Endothelial cell (in vitro differentiated cells): Measurements from ENCODE around the gene LSM14B. TPM values are rescaled to one million over a fixed set of nuclear protein-coding genes. Genes with fewer than 3 reads are reported as not detected.
A peak's percentile ranks its signal among the peaks of the same experiment; 100 is the strongest.

Source experiments
- DNase-seq: peaks from one replicate; pipeline ENCODE4 v3.0.0; 2021; ENCODE audit warnings: low spot score
- H3K27ac Mint-ChIP-seq: one replicate; pipeline ENCODE4 v1.8.0; 2021; ENCODE audit warnings: mixed read lengths, inconsistent platforms; ENCODE audit not compliant: unreplicated experiment
- H3K27me3 Mint-ChIP-seq: one replicate; pipeline ENCODE4 v1.8.0; 2021; ENCODE audit warnings: mild to moderate bottlenecking, moderate library complexity, mixed read lengths, inconsistent platforms; ENCODE audit not compliant: unreplicated experiment
- H3K36me3 Mint-ChIP-seq: one replicate; pipeline ENCODE4 v1.8.0; 2021; ENCODE audit warnings: mild to moderate bottlenecking, low read depth, mixed read lengths, inconsistent platforms; ENCODE audit not compliant: unreplicated experiment
- H3K4me1 Mint-ChIP-seq: one replicate; pipeline ENCODE4 v1.8.0; 2021; ENCODE audit warnings: mild to moderate bottlenecking, mixed read lengths, inconsistent platforms; ENCODE audit not compliant: unreplicated experiment
- H3K4me3 Mint-ChIP-seq: one replicate; pipeline ENCODE4 v1.8.0; 2021; ENCODE audit warnings: mild to moderate bottlenecking, mixed read lengths, inconsistent platforms; ENCODE audit not compliant: unreplicated experiment
- H3K9me3 Mint-ChIP-seq: one replicate; pipeline ENCODE4 v1.8.0; 2021; ENCODE audit warnings: mixed read lengths, inconsistent platforms; ENCODE audit not compliant: unreplicated experiment
- total RNA-seq: library from RNA; stranded (reverse); fragmentation: NEBNext Ultra II Directional; extraction: Animal tissue kit (Norgen Biotek cat#: 25700); gene quantifications from one replicate; pipeline ENCODE4 v1.2.1, GENCODE V29; 2021; ENCODE audit not compliant: unreplicated experiment
- TF ChIP-seq, protein P1 (sequence below): fragments of 200-600 bp; sonication (generic); IDR thresholded peaks from one replicate; pipeline ENCODE4 v1.5.0; 2021; ENCODE audit warnings: antibody characterized with exemption; ENCODE audit not compliant: unreplicated experiment

LSM14B gene
- total RNA-seq, 1 donor from 2014 or later: 35.3 TPM

DNA sequence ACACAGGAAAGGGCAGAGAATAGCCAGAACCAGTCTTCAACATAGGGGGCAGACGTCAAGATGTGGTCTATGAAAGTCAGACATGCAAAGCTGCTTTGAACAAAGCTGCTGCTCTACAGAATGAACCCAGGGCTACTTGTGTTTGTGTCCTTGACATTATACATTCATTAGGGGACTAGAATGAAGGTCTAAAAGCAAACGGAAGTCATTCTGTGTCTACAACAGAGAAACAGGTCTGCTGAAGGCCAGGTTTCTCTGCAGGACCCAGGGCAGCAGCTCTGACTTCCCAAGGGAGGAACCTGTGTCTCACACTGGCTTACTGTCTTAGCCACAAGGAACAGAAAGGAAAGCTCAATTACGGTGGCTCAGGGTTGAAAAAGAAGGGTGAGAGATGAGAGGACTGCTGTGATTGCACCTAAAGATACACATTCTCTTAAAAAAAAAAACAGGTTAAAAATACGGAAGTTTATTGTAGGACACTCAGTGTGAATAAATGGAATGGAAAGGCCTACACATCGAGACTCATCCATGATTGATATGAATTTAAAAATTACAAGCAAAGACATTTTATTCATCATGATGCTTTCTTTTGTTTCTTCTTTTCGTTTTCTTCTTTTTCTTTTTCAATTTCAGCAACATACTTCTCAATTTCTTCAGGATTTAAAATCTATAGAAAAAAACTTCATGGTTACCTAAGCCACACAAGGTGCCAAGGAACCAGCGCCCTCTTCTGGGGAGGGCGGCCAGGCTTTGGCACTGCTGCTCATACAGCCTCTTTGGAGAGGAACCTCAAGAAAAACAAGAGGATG, 14.2 kb downstream of the LSM14B start:
- peaks cover 12% of the 10 kb centered on the region for H3K27me3 Mint-ChIP-seq
- peaks cover 10% of the 10 kb centered on the region for H3K4me1 Mint-ChIP-seq
- no peak overlapping the region for H3K4me3 Mint-ChIP-seq
- no peak overlapping the region for H3K27ac Mint-ChIP-seq
- no peaks in the 10 kb centered on the region for H3K9me3 Mint-ChIP-seq
- peaks cover 51% of the 10 kb centered on the region for H3K36me3 Mint-ChIP-seq
- TF ChIP-seq, protein P1, sequence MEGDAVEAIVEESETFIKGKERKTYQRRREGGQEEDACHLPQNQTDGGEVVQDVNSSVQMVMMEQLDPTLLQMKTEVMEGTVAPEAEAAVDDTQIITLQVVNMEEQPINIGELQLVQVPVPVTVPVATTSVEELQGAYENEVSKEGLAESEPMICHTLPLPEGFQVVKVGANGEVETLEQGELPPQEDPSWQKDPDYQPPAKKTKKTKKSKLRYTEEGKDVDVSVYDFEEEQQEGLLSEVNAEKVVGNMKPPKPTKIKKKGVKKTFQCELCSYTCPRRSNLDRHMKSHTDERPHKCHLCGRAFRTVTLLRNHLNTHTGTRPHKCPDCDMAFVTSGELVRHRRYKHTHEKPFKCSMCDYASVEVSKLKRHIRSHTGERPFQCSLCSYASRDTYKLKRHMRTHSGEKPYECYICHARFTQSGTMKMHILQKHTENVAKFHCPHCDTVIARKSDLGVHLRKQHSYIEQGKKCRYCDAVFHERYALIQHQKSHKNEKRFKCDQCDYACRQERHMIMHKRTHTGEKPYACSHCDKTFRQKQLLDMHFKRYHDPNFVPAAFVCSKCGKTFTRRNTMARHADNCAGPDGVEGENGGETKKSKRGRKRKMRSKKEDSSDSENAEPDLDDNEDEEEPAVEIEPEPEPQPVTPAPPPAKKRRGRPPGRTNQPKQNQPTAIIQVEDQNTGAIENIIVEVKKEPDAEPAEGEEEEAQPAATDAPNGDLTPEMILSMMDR: peak; percentile 62
- DNase-seq: peak; percentile 71

DNA sequence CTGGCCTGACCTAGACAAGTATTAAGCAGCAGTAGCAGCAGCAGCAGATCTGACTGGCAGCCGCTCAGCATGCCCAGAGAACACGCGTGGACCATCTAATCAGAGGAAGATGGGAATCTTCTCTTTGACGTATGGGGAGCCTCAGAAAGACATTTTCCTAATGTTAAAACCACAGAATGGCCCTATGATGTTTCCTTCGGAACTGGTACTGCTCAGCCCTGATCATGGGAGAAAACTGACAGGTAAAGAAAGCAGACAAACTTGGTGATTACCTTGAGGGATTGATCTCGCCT, 14.8 kb downstream of the LSM14B start:
- Mint-ChIP-seq H3K27ac (no peak overlapping the region), H3K36me3 (peaks cover 49% of the 10 kb centered on the region), H3K4me1 (peaks cover 15% of the 10 kb centered on the region), H3K27me3 (peaks cover 11% of the 10 kb centered on the region), H3K9me3 (no peaks in the 10 kb centered on the region), H3K4me3 (no peak overlapping the region)
- no peak for DNase-seq
- TF ChIP-seq, protein P1: no peak

DNA sequence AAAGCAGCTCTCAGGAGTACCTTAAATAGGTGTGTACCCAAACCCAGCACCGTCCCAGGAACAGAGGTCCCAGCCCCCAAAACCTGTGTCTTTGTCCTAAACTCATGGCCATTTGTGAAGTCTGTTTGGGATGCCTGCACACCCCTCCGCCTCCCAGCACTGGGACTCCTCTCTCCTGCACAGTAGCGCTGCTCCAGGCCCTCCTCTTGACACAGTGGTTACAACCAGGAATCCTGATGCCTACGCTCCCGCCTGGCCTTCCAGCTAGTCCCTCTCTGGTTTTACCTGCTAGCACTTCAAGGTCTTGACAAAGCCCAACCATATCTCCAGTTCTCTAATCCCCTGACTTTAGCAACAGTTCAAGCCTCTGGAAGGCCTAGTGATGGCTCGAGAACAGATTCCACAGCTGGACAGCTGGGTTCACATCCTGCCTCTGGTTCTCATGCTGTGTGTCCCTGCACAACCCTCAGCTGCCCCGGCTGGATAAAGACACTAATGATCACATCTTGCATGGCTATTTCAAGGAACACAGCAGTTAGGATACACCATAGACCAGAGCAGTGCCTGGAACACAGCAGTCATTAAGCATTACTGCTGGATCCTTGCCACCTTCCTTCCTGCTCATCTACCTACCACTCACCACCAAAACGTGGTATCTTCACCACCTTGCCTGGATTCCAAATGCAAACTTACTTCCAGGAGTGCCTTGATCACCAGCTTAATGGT, 15.4 kb downstream of the LSM14B start:
- no peak overlapping the region for H3K27ac Mint-ChIP-seq
- peaks cover 19% of the 10 kb centered on the region for H3K4me1 Mint-ChIP-seq
- peaks cover 47% of the 10 kb centered on the region for H3K36me3 Mint-ChIP-seq
- peak overlapping the region; percentile 56 for H3K4me3 Mint-ChIP-seq
- H3K9me3 Mint-ChIP-seq: no peaks in the 10 kb centered on the region
- DNase-seq: no peak
- peaks cover 15% of the 10 kb centered on the region for H3K27me3 Mint-ChIP-seq
- TF ChIP-seq, protein P1: no peak

DNA sequence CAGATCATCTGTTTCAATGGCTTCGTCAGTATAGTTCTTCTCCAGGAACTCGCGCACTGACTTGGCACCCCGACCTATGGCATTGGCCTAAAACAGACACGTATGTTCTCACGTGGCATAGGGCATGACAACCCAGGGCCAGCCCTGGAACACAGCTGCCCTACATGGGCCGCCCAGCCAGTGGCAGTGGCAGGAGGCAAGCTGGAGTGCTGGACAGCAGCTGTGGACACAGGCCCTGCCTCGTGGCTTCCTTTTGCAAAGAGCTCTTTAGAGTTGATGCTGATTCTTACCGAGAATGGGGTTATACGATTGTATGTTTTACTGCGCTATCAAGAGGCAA, 15.9 kb downstream of the LSM14B start:
- Mint-ChIP-seq H3K9me3 (no peaks in the 10 kb centered on the region), H3K27ac (no peak overlapping the region), H3K4me1 (peaks cover 19% of the 10 kb centered on the region), H3K27me3 (peaks cover 15% of the 10 kb centered on the region), H3K4me3 (peak overlapping the region; percentile 56), H3K36me3 (peaks cover 47% of the 10 kb centered on the region)
- DNase-seq: no peak
- TF ChIP-seq, protein P1: no peak

DNA sequence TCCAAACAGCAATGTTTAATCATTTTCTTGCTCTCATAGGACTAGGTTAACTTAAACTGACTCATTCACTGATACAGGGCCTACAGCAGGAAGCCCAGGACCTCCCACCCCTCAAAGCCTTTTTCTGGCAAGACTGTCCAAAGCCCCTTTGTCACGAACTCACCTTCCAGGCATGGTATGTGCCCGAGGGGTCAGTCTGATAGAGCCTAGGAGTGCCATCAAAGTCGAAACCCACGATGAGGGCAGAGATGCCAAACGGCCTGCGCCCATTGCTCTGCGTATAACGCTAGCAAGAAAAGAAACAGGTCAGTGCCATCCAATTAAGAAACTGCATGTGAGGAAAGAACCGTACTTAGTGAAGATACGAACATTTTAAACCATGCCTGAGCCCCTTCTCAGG, 16.6 kb downstream of the LSM14B start:
- TF ChIP-seq, protein P1: no peak

More for the DNA sequence above, 16.6 kb downstream of the LSM14B start:
- Mint-ChIP-seq H3K27ac (peak overlapping the region; percentile 42), H3K36me3 (peaks cover 47% of the 10 kb centered on the region), H3K4me3 (peak overlapping the region; percentile 69), H3K9me3 (no peaks in the 10 kb centered on the region), H3K4me1 (peaks cover 19% of the 10 kb centered on the region), H3K27me3 (peaks cover 15% of the 10 kb centered on the region)
- DNase-seq: no peak
